Hair follicle dermal papilla cell (primary cell): ENCODE results near the gene SGK1. TPM values are rescaled to one million over a fixed set of nuclear protein-coding genes. Genes with fewer than 3 reads are reported as not detected.

Experiments used
- small RNA-seq: library from RNA; depleted of rRNA; stranded (forward); fragments of <200 nt; gene quantifications from one replicate; pipeline ENCODE3, GENCODE V24; 2012
- total RNA-seq: library from RNA; depleted of rRNA; stranded (reverse); fragments of >200 nt; gene quantifications from 2 replicates; pipeline ENCODE4 v1.2.3, GENCODE V29; 2012

SGK1 gene
- total RNA-seq, result 48.8 and 104 TPM in 2 replicates

DNA sequence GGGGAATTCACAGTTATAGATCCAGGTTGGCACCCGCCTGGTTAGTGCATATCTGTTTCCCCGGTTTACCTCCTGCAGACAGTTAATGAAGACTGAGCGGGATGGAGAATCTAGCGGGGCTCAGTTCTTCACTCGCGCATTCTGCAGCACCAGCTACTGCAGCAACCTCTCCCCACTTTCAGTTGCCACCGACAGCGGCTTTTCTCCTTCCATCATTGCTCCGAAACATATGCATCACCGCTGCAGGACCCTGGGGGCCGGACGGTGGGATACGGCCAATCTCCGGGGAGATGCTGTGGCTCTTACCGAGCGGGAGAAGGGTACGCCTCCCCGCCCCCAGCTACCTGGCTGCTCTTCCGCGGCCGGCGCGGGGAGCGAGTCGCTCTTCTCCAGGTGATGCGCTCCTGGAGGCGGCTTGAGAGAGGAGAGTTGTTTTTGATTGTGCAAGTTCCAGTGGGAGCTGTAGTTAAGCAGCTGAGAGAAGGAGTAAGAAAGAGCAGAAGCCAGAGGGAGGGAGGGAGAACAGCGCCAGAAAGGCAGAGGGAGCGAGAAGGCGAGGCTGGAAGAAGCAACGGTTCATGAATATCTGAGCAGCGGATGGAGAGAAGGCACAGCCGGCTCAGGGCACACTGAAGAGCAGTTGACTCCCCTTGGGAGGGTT is at the start of gene SGK1:
SGK1 (minus strand) TSS at position 642 of the 661 bp plus-strand sequence. CDS start 652 bp downstream, outside the sequence.

Small RNA genes within 50 kb of the gene (small RNA-seq; reads per million reads assigned to genes)
- not detected for gene RF00019
- gene RN7SL408P, result 1.7 reads per million, percentile 39 among the genes with 10 or more reads in this experiment
- 10.4 reads per million, percentile 91 among the genes with 10 or more reads in this experiment for gene RNA5SP218
- gene RPS29P32, result not detected
